Breast epithelium (tissue), 3 donors: Measurements from ENCODE around the gene SLC38A6.

Source experiments
- POLR2AphosphoS5 ChIP-seq, 3 donors: sonication (generic); formaldehyde crosslinking; IDR thresholded peaks; one replicate each; pipeline ENCODE4 v1.6.1; 2017; ENCODE audit warnings: antibody characterized with exemption in 3 of 3
- TF ChIP-seq, protein P1 (sequence below), 3 donors: fragments of 450-650 bp; IDR thresholded peaks; one replicate each; pipeline ENCODE4 v1.5.1; 2016 to 2017; ENCODE audit warnings: antibody characterized with exemption in 3 of 3, mild to moderate bottlenecking in 3 of 3, moderate library complexity in 3 of 3

DNA sequence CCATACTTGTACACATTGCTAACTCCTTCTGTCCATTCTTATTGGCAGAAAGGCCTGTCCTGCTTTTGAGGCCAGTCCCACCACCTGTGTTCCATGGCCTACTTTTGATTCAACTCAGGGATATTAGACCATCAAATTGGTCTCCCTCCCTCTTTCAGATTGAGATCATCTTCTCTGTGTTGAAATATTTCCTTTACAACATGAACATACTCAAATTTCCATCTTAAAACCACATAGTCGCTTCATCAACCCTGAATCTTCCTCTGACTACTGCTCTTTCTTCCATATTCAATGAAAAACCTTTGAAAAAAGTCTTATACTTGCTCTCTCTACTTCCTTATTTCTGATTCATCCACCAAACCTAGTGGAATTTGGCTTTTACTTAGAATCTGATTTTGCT, 35.1 kb upstream of the SLC38A6 start:
- TF ChIP-seq, protein P1, sequence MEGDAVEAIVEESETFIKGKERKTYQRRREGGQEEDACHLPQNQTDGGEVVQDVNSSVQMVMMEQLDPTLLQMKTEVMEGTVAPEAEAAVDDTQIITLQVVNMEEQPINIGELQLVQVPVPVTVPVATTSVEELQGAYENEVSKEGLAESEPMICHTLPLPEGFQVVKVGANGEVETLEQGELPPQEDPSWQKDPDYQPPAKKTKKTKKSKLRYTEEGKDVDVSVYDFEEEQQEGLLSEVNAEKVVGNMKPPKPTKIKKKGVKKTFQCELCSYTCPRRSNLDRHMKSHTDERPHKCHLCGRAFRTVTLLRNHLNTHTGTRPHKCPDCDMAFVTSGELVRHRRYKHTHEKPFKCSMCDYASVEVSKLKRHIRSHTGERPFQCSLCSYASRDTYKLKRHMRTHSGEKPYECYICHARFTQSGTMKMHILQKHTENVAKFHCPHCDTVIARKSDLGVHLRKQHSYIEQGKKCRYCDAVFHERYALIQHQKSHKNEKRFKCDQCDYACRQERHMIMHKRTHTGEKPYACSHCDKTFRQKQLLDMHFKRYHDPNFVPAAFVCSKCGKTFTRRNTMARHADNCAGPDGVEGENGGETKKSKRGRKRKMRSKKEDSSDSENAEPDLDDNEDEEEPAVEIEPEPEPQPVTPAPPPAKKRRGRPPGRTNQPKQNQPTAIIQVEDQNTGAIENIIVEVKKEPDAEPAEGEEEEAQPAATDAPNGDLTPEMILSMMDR (IDR thresholded peaks at IDR 0.05): no peak
- TF ChIP-seq POLR2AphosphoS5 (IDR thresholded peaks at IDR 0.05): no peak
